Measurements from ENCODE around the gene IL24. TPM values are rescaled to one million over a fixed set of nuclear protein-coding genes. Genes with fewer than 3 reads are reported as not detected.

The IL24 gene
- total RNA-seq, 1 experiment from 2014 or later, result not detected

- no peak overlapping the region for H2AFZ ChIP-seq (ENCODE audit: low read depth, low read length, poor library complexity, severe bottlenecking)
- no peak overlapping the region for H3K4me3 ChIP-seq (replicated peaks in 1 of 2; ENCODE audit: low read depth in 1 of 2, low read length in 2 of 2)
- H3K27ac ChIP-seq (ENCODE audit: low read depth, low read length), result no peak overlapping the region
- no peaks in the 10 kb centered on the region for H3K9me3 ChIP-seq (ENCODE audit: control insufficient read depth in 1 of 2, insufficient read depth in 1 of 2, low read depth in 1 of 2, low read length in 2 of 2)
- no peak overlapping the region for H3K9ac ChIP-seq (ENCODE audit: low read length)
- no peak overlapping the region for H3K4me2 ChIP-seq (ENCODE audit: low read length)
- H3K79me2 ChIP-seq (ENCODE audit: insufficient read depth, low read length), result no peaks in the 10 kb centered on the region
- intact Hi-C loops (cut with micrococcal nuclease), result no loop called here
- no peaks in the 10 kb centered on the region for H3K27me3 ChIP-seq (ENCODE audit: insufficient read depth, low read length)
- no peaks in the 10 kb centered on the region for H3K9me2 ChIP-seq (ENCODE audit: insufficient read depth)
- ChIA-PET POLR2A (no interaction called here), RAD21 (ENCODE audit: low non-redundant PET in 1 of 2, low total read pairs in 2 of 2, uncharacterized antibody in 2 of 2, unreplicated experiment in 2 of 2) (no interaction called here), CTCF (no interaction called here)
- ATAC-seq (no peak), DNase-seq (ENCODE audit: low read depth, low spot score) (no peak)
- H3K36me3 ChIP-seq (ENCODE audit: control insufficient read depth in 1 of 2, insufficient read depth in 2 of 2, low read length in 2 of 2), result no peaks in the 10 kb centered on the region
- peaks cover 0 to 3% of the 10 kb centered on the region in 2 experiments; a peak in 1 of 4 replicates for H3K4me1 ChIP-seq (ENCODE audit: control insufficient read depth in 1 of 2, insufficient read depth in 2 of 2, low read length in 2 of 2)
- no TSS peak for BruUV-seq (replicated peaks)
- no peaks in the 10 kb centered on the region for H4K20me1 ChIP-seq (ENCODE audit: insufficient read depth)
- no peak for TF ChIP-seq POLR2A (IDR thresholded peaks at IDR 0.05; ENCODE audit: borderline replicate concordance, extremely low read depth, insufficient read depth, insufficient read length)
- TF ChIP-seq EZH2phosphoT487 (IDR thresholded peaks at IDR 0.05; ENCODE audit: borderline replicate concordance), result no peak
- TF ChIP-seq ZNF274 (IDR thresholded peaks at IDR 0.05; ENCODE audit: low read depth, low read length), result no peak
- no peak for TF ChIP-seq JUND (IDR thresholded peaks at IDR 0.05)
- no peak for TF ChIP-seq EZH2 (IDR thresholded peaks at IDR 0.05)
- TF ChIP-seq FOSL1 (IDR thresholded peaks at IDR 0.05; ENCODE audit: low read depth), result no peak
- TF ChIP-seq ELF1 (IDR thresholded peaks at IDR 0.05; ENCODE audit: borderline replicate concordance, low read depth), result no peak
- TF ChIP-seq ATF3 (IDR thresholded peaks at IDR 0.05), result no peak
Measured at GRCh38 chr1:206890125-206891060, 6.8 kb upstream of the IL24 start.

DNA sequence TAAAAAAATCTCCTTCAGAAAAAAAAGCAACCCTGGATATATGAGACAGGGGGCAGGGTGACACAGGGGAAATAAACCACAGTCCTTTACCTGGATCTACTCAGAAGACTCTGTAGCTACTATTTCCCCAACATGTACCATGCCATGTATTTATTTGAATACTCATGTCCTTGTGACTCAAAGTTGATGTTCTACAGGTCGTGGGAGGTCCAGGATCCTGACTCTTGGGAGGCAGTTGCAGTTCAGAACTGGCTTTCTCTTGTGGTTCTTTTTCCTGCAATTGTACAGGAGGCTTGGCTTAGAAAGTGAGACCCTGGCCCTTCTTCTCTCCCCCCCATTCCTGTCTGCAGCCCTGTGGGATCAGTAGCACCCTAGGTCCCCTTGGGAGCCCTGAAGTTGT is 5.8 kb upstream of the IL24 start:
- ChIA-PET RAD21 (ENCODE audit: low non-redundant PET in 1 of 2, low total read pairs in 2 of 2, uncharacterized antibody in 2 of 2, unreplicated experiment in 2 of 2) (no interaction called here), CTCF (no interaction called here), POLR2A (no interaction called here)
- no peaks in the 10 kb centered on the region for H3K9me2 ChIP-seq (ENCODE audit: insufficient read depth)
- H3K4me2 ChIP-seq (ENCODE audit: low read length), result no peak overlapping the region
- no peak overlapping the region for H3K27ac ChIP-seq (ENCODE audit: low read depth, low read length)
- no peaks in the 10 kb centered on the region for H3K36me3 ChIP-seq (ENCODE audit: control insufficient read depth in 1 of 2, insufficient read depth in 2 of 2, low read length in 2 of 2)
- no peak for ATAC-seq
- BruUV-seq (replicated peaks), result no TSS peak
- H4K20me1 ChIP-seq (ENCODE audit: insufficient read depth), result no peaks in the 10 kb centered on the region
- no peak overlapping the region for H3K4me3 ChIP-seq (replicated peaks in 1 of 2; ENCODE audit: low read depth in 1 of 2, low read length in 2 of 2)
- intact Hi-C loops (cut with micrococcal nuclease), result no loop called here
- no peak overlapping the region for H2AFZ ChIP-seq (ENCODE audit: low read depth, low read length, poor library complexity, severe bottlenecking)
- H3K9me3 ChIP-seq (ENCODE audit: control insufficient read depth in 1 of 2, insufficient read depth in 1 of 2, low read depth in 1 of 2, low read length in 2 of 2), result no peaks in the 10 kb centered on the region
- TF ChIP-seq ELF1 (IDR thresholded peaks at IDR 0.05; ENCODE audit: borderline replicate concordance, low read depth) (no peak), ZNF274 (IDR thresholded peaks at IDR 0.05; ENCODE audit: low read depth, low read length) (no peak), CEBPB (IDR thresholded peaks at IDR 0.05; ENCODE audit: low read depth) (no peak), POLR2A (IDR thresholded peaks at IDR 0.05; ENCODE audit: borderline replicate concordance, extremely low read depth, insufficient read depth, insufficient read length) (no peak), EZH2 (IDR thresholded peaks at IDR 0.05) (no peak), JUND (IDR thresholded peaks at IDR 0.05) (no peak)
- TF ChIP-seq, protein P1, sequence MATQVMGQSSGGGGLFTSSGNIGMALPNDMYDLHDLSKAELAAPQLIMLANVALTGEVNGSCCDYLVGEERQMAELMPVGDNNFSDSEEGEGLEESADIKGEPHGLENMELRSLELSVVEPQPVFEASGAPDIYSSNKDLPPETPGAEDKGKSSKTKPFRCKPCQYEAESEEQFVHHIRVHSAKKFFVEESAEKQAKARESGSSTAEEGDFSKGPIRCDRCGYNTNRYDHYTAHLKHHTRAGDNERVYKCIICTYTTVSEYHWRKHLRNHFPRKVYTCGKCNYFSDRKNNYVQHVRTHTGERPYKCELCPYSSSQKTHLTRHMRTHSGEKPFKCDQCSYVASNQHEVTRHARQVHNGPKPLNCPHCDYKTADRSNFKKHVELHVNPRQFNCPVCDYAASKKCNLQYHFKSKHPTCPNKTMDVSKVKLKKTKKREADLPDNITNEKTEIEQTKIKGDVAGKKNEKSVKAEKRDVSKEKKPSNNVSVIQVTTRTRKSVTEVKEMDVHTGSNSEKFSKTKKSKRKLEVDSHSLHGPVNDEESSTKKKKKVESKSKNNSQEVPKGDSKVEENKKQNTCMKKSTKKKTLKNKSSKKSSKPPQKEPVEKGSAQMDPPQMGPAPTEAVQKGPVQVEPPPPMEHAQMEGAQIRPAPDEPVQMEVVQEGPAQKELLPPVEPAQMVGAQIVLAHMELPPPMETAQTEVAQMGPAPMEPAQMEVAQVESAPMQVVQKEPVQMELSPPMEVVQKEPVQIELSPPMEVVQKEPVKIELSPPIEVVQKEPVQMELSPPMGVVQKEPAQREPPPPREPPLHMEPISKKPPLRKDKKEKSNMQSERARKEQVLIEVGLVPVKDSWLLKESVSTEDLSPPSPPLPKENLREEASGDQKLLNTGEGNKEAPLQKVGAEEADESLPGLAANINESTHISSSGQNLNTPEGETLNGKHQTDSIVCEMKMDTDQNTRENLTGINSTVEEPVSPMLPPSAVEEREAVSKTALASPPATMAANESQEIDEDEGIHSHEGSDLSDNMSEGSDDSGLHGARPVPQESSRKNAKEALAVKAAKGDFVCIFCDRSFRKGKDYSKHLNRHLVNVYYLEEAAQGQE (IDR thresholded peaks at IDR 0.05; ENCODE audit: low read depth), result no peak
- no peaks in the 10 kb centered on the region for H3K27me3 ChIP-seq (ENCODE audit: insufficient read depth, low read length)
- DNase-seq (ENCODE audit: low read depth, low spot score), result no peak
- H3K79me2 ChIP-seq (ENCODE audit: insufficient read depth, low read length), result no peaks in the 10 kb centered on the region
- H3K9ac ChIP-seq (ENCODE audit: low read length), result no peak overlapping the region
- peaks cover 0 to 6% of the 10 kb centered on the region in 2 experiments; a peak in 1 of 4 replicates for H3K4me1 ChIP-seq (ENCODE audit: control insufficient read depth in 1 of 2, insufficient read depth in 2 of 2, low read length in 2 of 2)
